Lower lobe of right lung (tissue), 2 donors: ENCODE data around the gene LCORL. TPM values are rescaled to one million over a fixed set of nuclear protein-coding genes. Genes with fewer than 3 reads are reported as not detected.
"Not testable (repeated sequence)": the region's sequence is repeated elsewhere in the genome, so short reads cannot be mapped to it uniquely, and the experiment has no call there.

Source experiments
- ATAC-seq, 2 donors: fragments of 200-7000 bp; cut with Tn5 transposase; one replicate each; pipeline ENCODE4 v1.9.1; 2020 to 2022; ENCODE audit warnings: mild to moderate bottlenecking in 2 of 2, moderate library complexity in 2 of 2
- DNase-seq: peaks from one replicate; pipeline ENCODE4 v3.0.0-alpha.2; 2020
- H3K27ac ChIP-seq: fragments of 200-600 bp; one replicate; pipeline ENCODE4 v1.8.0; 2022
- H3K27me3 ChIP-seq: fragments of 200-600 bp; one replicate; pipeline ENCODE4 v1.8.0; 2022; ENCODE audit warnings: low read depth
- H3K36me3 ChIP-seq: fragments of 200-600 bp; one replicate; pipeline ENCODE4 v1.8.0; 2022; ENCODE audit warnings: mild to moderate bottlenecking
- H3K4me1 ChIP-seq: fragments of 200-600 bp; one replicate; pipeline ENCODE4 v1.8.0; 2022
- H3K4me3 ChIP-seq: fragments of 200-600 bp; one replicate; pipeline ENCODE4 v1.8.0; 2022; ENCODE audit warnings: mild to moderate bottlenecking
- H3K9me3 ChIP-seq: fragments of 200-600 bp; one replicate; pipeline ENCODE4 v1.8.0; 2022
- intact Hi-C: fragments of 100-400 bp; cut with DNase I; formaldehyde crosslinking; loops from one replicate; pipeline ENCODE4 v1.11.0; 2022
- total RNA-seq: library from RNA; stranded (reverse); fragmentation: NEBNext Ultra II Directional; extraction: Animal tissue kit (Norgen Biotek cat#: 25700); gene quantifications from one replicate; pipeline ENCODE4 v1.2.1, GENCODE V29; 2021
- TF ChIP-seq, protein P1 (sequence below): fragments of 200-600 bp; IDR thresholded peaks from one replicate; pipeline ENCODE4 v1.8.0; 2022; ENCODE audit warnings: antibody characterized with exemption, mild to moderate bottlenecking
- donor health status: DM: no; HTN: yes; CAD: no; lungs with severe emphysema.

LCORL gene
- total RNA-seq, 1 donor from 2014 or later, result 13.6 TPM

DNA sequence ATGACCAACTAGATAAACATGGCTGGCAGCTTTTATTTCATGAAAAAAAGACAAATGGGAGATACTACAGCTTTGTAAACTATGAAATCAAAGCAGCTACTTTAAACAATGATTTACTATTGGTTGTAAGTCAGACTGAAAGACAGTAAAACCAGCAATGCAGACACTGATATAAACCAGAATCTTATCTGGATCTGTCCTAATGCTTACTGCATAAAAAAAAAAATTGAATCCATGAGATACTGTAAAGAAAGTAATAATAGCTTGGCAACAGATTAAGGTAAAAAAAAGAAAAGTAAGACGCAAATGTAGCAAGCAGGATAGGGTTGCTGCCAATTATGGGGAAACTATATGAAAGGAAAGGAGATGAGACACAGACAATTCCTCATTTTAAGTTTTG, 7.3 kb downstream of the LCORL start:
- TF ChIP-seq, protein P1, sequence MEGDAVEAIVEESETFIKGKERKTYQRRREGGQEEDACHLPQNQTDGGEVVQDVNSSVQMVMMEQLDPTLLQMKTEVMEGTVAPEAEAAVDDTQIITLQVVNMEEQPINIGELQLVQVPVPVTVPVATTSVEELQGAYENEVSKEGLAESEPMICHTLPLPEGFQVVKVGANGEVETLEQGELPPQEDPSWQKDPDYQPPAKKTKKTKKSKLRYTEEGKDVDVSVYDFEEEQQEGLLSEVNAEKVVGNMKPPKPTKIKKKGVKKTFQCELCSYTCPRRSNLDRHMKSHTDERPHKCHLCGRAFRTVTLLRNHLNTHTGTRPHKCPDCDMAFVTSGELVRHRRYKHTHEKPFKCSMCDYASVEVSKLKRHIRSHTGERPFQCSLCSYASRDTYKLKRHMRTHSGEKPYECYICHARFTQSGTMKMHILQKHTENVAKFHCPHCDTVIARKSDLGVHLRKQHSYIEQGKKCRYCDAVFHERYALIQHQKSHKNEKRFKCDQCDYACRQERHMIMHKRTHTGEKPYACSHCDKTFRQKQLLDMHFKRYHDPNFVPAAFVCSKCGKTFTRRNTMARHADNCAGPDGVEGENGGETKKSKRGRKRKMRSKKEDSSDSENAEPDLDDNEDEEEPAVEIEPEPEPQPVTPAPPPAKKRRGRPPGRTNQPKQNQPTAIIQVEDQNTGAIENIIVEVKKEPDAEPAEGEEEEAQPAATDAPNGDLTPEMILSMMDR, result no peak
- no peak for DNase-seq
- no peaks in the 10 kb centered on the region for H3K27me3 ChIP-seq
- H3K27ac ChIP-seq, result no peak overlapping the region
- intact Hi-C loops, result no loop called here
- ATAC-seq, result no peak
- no peaks in the 10 kb centered on the region for H3K4me1 ChIP-seq
- H3K4me3 ChIP-seq, result no peak overlapping the region
- H3K9me3 ChIP-seq, result no peaks in the 10 kb centered on the region
- H3K36me3 ChIP-seq, result no peaks in the 10 kb centered on the region

DNA sequence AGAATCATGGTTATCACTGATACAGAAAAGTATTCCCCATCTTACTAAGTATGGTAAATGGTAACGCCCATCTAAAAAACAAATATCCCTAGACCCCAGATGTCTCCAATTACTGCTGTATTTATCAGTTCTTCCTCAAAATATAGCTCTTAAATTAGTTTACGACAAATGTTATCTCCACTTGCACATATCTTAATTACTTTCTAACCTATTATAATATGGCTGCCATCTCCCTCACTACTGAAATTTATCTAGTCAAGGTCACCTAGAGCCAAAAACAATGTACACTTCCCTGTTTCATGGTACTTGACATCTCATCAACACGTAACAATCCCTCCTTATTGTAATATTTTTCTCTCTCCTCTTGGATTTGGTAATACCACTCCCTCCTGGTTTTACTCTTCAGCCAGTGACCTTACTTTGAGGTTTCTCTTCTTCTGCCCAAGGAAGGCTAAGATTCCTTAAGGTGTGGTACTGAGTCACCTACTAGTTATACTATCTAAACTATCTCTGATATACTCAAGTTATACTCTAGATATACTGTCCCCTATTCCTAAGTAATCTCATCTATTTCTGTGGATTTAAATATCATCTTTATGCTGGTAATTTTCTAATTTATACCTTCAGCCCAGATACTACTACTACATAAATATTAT, 8.6 kb downstream of the LCORL start:
- no peaks in the 10 kb centered on the region for H3K36me3 ChIP-seq
- no peaks in the 10 kb centered on the region for H3K27me3 ChIP-seq
- DNase-seq, result no peak
- H3K27ac ChIP-seq, result no peak overlapping the region
- ATAC-seq, result no peak
- no peaks in the 10 kb centered on the region for H3K4me1 ChIP-seq
- no peak overlapping the region for H3K4me3 ChIP-seq
- H3K9me3 ChIP-seq, result no peaks in the 10 kb centered on the region
- TF ChIP-seq, protein P1, result no peak
- intact Hi-C loops, result no loop called here

DNA sequence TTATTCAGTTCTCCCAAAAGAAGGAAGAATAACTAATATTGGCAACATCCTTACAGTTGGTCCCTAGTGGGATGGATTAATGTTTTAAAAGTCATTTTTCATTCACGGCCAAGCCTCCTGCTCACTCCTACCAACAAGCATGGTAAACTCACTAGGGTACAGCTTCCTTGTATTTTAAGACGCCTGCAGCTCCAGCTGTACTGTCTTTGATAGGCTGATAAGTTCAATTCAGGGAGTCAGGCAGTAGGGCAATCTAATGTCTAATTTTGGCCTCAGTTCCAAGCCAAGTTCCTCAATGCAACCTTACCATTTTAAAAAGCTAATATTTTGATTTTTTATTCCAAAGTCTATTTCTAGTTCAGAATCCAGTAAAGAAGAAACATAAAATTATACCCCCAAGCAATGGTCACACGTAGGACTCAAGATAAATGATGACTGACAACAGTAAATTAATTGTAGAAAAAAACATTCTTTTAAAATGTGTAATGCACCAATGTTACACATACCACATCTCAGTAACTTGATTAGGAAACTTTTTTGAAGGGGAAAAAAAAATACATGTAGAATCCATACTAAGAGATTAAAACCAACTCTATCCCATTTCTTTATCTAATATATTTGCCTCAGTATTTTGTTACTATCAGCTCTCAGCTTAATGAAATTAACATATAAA, 9.3 kb downstream of the LCORL start:
- intact Hi-C loops, result no loop called here

DNA sequence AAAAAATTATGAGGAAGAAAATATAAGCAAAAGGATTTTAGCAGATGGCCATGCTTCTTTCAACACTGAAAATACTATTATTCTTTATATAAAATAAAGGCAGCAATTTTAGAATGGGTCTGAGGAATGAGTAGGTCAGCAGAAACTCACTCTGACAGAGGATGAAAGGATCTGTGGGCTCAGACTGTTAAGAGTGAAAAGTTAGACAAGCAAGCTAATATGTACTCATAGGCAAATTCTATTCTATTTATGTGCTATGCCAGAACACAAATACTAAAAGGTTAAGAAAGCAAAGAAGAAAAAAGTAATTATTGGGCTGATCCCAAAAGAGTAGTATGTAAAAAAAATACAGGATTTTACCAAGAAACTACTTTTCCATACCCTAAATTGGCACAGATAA, 13.9 kb downstream of the LCORL start:
- ATAC-seq (no peak), DNase-seq (no peak)
- Histone ChIP-seq H3K4me3 (no peak overlapping the region), H3K27ac (no peak overlapping the region), H3K9me3 (no peaks in the 10 kb centered on the region), H3K4me1 (no peaks in the 10 kb centered on the region), H3K27me3 (no peaks in the 10 kb centered on the region), H3K36me3 (no peaks in the 10 kb centered on the region)
- intact Hi-C loops, result no loop called here
- TF ChIP-seq, protein P1, result no peak

More for the DNA sequence above, 9.3 kb downstream of the LCORL start:
- no peak for ATAC-seq
- Histone ChIP-seq H3K9me3 (no peaks in the 10 kb centered on the region), H3K27ac (no peak overlapping the region), H3K4me3 (no peak overlapping the region), H3K27me3 (no peaks in the 10 kb centered on the region), H3K36me3 (no peaks in the 10 kb centered on the region), H3K4me1 (no peaks in the 10 kb centered on the region)
- TF ChIP-seq, protein P1, result no peak
- DNase-seq, result no peak

DNA sequence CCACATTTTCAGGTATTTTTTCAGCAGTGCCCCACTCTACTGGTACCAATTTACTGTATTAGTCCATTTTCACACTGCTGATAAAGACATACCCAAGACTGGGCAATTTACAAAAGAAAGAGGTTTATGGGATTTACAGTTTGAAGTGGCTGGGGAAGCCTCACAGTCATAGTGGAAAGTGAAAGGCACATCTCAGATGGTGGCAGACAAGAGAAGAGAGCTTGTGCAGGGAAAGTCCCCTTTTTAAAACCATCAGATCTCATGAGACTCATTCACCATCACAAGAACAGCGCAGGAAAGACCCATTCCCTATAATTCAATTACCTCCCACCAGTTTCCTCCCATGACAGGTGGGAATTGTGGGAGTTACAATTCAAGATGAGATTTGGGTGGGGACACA, 15.1 kb downstream of the LCORL start:
- H3K36me3 ChIP-seq, DNase-seq, H3K4me3 ChIP-seq, H3K4me1 ChIP-seq, H3K9me3 ChIP-seq, ATAC-seq, intact Hi-C loops, H3K27me3 ChIP-seq, H3K27ac ChIP-seq: not testable (repeated sequence)

DNA sequence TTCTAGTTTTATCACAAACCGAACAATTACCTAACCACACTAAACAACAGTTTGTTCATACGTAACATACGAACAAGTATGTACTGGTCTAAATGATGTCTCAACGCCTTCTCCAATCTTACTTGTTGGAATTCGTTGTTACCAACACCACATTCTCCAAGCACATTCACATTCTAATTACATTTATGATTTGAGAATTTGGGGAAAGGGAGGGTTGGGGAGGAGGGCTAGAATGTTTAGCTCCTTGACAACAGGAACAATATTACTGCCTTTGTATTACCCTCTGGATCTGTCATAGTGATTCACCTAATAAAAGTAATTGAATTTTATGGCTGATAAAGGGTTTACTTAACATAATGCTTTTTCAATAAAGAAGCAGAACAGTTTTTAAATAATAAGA, 24.4 kb downstream of the LCORL start:
- intact Hi-C loops, result no loop called here
- TF ChIP-seq, protein P1, result no peak
- no peaks in the 10 kb centered on the region for H3K4me1 ChIP-seq
- no peaks in the 10 kb centered on the region for H3K36me3 ChIP-seq
- no peaks in the 10 kb centered on the region for H3K27me3 ChIP-seq
- H3K4me3 ChIP-seq, result no peak overlapping the region
- no peak for DNase-seq
- no peak overlapping the region for H3K27ac ChIP-seq
- H3K9me3 ChIP-seq, result no peaks in the 10 kb centered on the region
- ATAC-seq, result no peak
